ENCODE data around the gene EHBP1L1. TPM values are rescaled to one million over a fixed set of nuclear protein-coding genes. Genes with fewer than 3 reads are reported as not detected.
A peak's percentile ranks its signal among the peaks of the same experiment; 100 is the strongest.

EHBP1L1 gene
- total and polyA plus RNA-seq, 2 of the 13 experiments (the other 11 are each of a cell fraction or from before 2014, with no cell fraction given) = 8.3 to 10.6 TPM

DNA sequence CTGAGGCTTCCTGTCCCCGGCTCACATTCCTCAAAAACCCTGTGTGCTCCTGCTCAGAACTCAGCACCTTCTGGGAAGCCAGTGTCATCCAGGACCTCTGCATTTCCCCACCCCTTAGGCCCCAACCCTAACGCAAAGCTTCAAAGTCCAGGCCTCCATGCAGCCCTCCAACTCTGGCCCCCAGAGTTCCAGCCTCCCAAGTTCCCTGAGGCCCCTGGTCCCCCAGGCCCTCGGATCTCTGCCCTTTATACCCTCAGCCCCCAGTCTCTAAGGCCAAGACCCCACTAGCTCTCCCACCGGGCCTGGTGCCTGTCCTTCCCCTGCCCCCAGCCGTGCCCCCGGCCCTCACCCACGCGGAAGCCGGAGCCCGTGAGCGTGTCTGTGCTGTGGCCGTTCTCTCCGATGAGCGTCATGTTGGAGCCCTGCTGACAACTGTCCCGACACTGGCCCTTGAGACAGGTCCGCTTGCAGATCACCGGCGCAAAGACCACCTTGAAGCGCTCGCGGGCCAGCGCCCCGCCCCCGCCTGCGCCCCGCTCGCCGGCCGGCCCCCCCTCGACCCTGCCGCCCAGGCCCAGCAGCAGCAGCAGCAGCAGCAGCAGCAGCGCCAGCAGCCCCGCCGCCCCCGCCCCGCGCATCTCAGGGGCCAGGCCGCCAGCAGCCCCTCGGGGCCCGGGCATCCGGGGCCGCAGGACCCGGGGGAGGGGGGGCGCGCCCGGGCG lies 18.4 kb upstream of the EHBP1L1 start (continued):
- TF ChIP-seq ZNF407 (CRISPR knock-in tag; IDR thresholded peaks at IDR 0.05; ENCODE audit: not compliant biosample characterization) (no peak), ZNF350 (CRISPR knock-in tag; IDR thresholded peaks at IDR 0.05; ENCODE audit: borderline replicate concordance, low read depth) (peak; percentile 66; the same call in 1 of the 2 replicates), THYN1 (CRISPR knock-in tag; IDR thresholded peaks at IDR 0.05; ENCODE audit: borderline replicate concordance, low read depth) (no peak), CEBPZ (IDR thresholded peaks at IDR 0.05; ENCODE audit: low read length) (no peak), FOXK2 (IDR thresholded peaks at IDR 0.05) (no peak), ZNF230 (CRISPR knock-in tag; IDR thresholded peaks at IDR 0.05) (peak; percentile 31; the same call in 1 of the 2 replicates), ZSCAN20 (CRISPR knock-in tag; IDR thresholded peaks at IDR 0.05; ENCODE audit: borderline replicate concordance) (no peak), IKZF4 (CRISPR knock-in tag; IDR thresholded peaks at IDR 0.05; ENCODE audit: borderline replicate concordance, low read depth, not compliant biosample characterization) (no peak), PLSCR1 (CRISPR knock-in tag; IDR thresholded peaks at IDR 0.05; ENCODE audit: borderline replicate concordance) (no peak)
- TF ChIP-seq, protein P1, sequence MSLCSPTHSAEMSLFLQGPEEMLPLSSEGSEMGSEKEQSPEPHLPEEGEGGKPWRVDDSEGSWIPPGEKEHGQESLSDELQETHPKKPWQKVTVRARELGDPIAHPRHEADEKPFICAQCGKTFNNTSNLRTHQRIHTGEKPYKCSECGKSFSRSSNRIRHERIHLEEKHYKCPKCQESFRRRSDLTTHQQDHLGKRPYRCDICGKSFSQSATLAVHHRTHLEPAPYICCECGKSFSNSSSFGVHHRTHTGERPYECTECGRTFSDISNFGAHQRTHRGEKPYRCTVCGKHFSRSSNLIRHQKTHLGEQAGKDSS (CRISPR knock-in tag; IDR thresholded peaks at IDR 0.05; ENCODE audit: borderline replicate concordance, low read depth) = no peak
- TF ChIP-seq, protein P2, sequence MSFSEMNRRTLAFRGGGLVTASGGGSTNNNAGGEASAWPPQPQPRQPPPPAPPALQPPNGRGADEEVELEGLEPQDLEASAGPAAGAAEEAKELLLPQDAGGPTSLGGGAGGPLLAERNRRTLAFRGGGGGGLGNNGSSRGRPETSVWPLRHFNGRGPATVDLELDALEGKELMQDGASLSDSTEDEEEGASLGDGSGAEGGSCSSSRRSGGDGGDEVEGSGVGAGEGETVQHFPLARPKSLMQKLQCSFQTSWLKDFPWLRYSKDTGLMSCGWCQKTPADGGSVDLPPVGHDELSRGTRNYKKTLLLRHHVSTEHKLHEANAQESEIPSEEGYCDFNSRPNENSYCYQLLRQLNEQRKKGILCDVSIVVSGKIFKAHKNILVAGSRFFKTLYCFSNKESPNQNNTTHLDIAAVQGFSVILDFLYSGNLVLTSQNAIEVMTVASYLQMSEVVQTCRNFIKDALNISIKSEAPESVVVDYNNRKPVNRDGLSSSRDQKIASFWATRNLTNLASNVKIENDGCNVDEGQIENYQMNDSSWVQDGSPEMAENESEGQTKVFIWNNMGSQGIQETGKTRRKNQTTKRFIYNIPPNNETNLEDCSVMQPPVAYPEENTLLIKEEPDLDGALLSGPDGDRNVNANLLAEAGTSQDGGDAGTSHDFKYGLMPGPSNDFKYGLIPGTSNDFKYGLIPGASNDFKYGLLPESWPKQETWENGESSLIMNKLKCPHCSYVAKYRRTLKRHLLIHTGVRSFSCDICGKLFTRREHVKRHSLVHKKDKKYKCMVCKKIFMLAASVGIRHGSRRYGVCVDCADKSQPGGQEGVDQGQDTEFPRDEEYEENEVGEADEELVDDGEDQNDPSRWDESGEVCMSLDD (CRISPR knock-in tag; IDR thresholded peaks at IDR 0.05; ENCODE audit: borderline replicate concordance) = no peak

Data from HepG2 (cell line).